H1 (cell line): ENCODE data around the gene GTF2B. TPM values are rescaled to one million over a fixed set of nuclear protein-coding genes. Genes with fewer than 3 reads are reported as not detected.

Experiments
- CTCF ChIA-PET: fragments of 300-600 bp; sonication (Branson Sonifier 250); formaldehyde crosslinking; loops from one replicate; lab custom pipeline; 2021; ENCODE audit not compliant: partially characterized antibody; lab: Charles Lee
- POLR2A ChIA-PET: fragments of 300-600 bp; sonication (Branson Sonifier 250); formaldehyde crosslinking; loops from one replicate; lab custom pipeline; 2021; ENCODE audit warnings: inconsistent platforms; ENCODE audit not compliant: partially characterized antibody; lab: Charles Lee
- DNase-seq, 2 experiments: peaks; one replicate each; pipeline versions ENCODE4 v3.0.0 to v3.0.0-alpha.2; 2010 to 2022; ENCODE audit warnings: low spot score in 2 of 2, low read depth in 1 of 2, mixed read lengths in 1 of 2
- FAIRE-seq: peaks from 2 replicates; lab custom pipeline; 2011; peaks lifted over from hg19 to GRCh38; lab: Jason Lieb, UNC
- H2AFZ ChIP-seq: 2 replicates; pipeline ENCODE4 v1.8.1; 2012; ENCODE audit warnings: low read length, inconsistent platforms
- H2AK5ac ChIP-seq: 2 replicates; pipeline ENCODE4 v1.6.1; 2013; ENCODE audit warnings: low read depth, low read length
- H2BK120ac ChIP-seq: replicated peaks from 2 replicates; pipeline ENCODE3; 2013; ENCODE audit warnings: low read depth, low read length, inconsistent platforms
- H2BK12ac ChIP-seq: 2 replicates; pipeline ENCODE4 v1.6.1; 2013; ENCODE audit warnings: low read depth, low read length
- H2BK15ac ChIP-seq: 2 replicates; pipeline ENCODE4 v1.6.1; 2013; ENCODE audit warnings: low read length
- H2BK20ac ChIP-seq: 2 replicates; pipeline ENCODE4 v1.6.1; 2013; ENCODE audit warnings: low read length
- H2BK5ac ChIP-seq: 2 replicates; pipeline ENCODE4 v1.6.1; 2013; ENCODE audit warnings: low read depth, low read length
- H3K14ac ChIP-seq: 2 replicates; pipeline ENCODE4 v1.6.1; 2013; ENCODE audit warnings: inconsistent platforms; ENCODE audit not compliant: insufficient read length
- H3K18ac ChIP-seq: 2 replicates; pipeline ENCODE4 v1.6.1; 2013; ENCODE audit warnings: low read length; ENCODE audit errors: extremely low read depth
- H3K23ac ChIP-seq: 2 replicates; pipeline ENCODE4 v1.6.1; 2013; ENCODE audit warnings: inconsistent platforms; ENCODE audit not compliant: insufficient read length
- H3K23me2 ChIP-seq: 2 replicates; pipeline ENCODE4 v1.6.1; 2013; ENCODE audit warnings: low read depth, low read length
- H3K27ac ChIP-seq: 2 replicates; pipeline ENCODE4 v1.6.1; 2011; ENCODE audit warnings: low read depth, low read length, inconsistent platforms
- H3K27me3 ChIP-seq, 4 experiments: replicated peaks in 1 of 4; 1 replicate in 1 of 4; 2 replicates in 3 of 4; pipeline versions ENCODE4 v1.6.1 to v1.8.1; 2011 to 2013; ENCODE audit warnings: low read length in 3 of 4, mild to moderate bottlenecking in 3 of 4, inconsistent platforms in 2 of 4, mixed read lengths in 2 of 4, moderate library complexity in 1 of 4; ENCODE audit not compliant: control insufficient read depth in 3 of 4, insufficient read depth in 3 of 4; ENCODE audit errors: extremely low read depth in 1 of 4
- H3K36me3 ChIP-seq, 4 experiments: 2 replicates each; pipeline versions ENCODE4 v1.6.1 to v1.8.1; 2011 to 2013; ENCODE audit warnings: mild to moderate bottlenecking in 4 of 4, low read length in 3 of 4, moderate library complexity in 2 of 4, control low read depth in 1 of 4, inconsistent platforms in 1 of 4; ENCODE audit not compliant: insufficient read depth in 4 of 4, control insufficient read depth in 2 of 4
- H3K4ac ChIP-seq: replicated peaks from 2 replicates; pipeline ENCODE3; 2013; ENCODE audit warnings: low read length, low read depth, mixed read lengths, inconsistent platforms; ENCODE audit not compliant: insufficient read length
- H3K4me1 ChIP-seq, 4 experiments: replicated peaks in 1 of 4; 1 replicate in 1 of 4; 2 replicates in 3 of 4; pipeline versions ENCODE4 v1.6.1 to v1.8.1; 2011 to 2013; ENCODE audit warnings: low read length in 3 of 4, inconsistent platforms in 2 of 4, mixed read lengths in 1 of 4; ENCODE audit not compliant: insufficient read depth in 4 of 4, control insufficient read depth in 3 of 4
- H3K4me2 ChIP-seq, 2 experiments: 2 replicates each; pipeline versions ENCODE4 v1.6.1 to v1.8.1; 2011 to 2013; ENCODE audit warnings: low read depth in 2 of 2, low read length in 2 of 2, control low read depth in 1 of 2, inconsistent platforms in 1 of 2, mild to moderate bottlenecking in 1 of 2; ENCODE audit not compliant: insufficient read depth in 1 of 2
- H3K4me3 ChIP-seq, 4 experiments: fragments of 200-600, 300-600 bp in 1 of 4; sonication (generic), shearing (Covaris generic), sonication (Bioruptor Twin) in 1 of 4; 2 replicates each; pipeline versions ENCODE4 v1.5.1 to v1.8.1; 2011 to 2016; ENCODE audit warnings: low read length in 4 of 4, low read depth in 3 of 4, control low read depth in 2 of 4, inconsistent platforms in 2 of 4, mild to moderate bottlenecking in 2 of 4, mixed read lengths in 1 of 4, moderate library complexity in 1 of 4; ENCODE audit not compliant: insufficient read depth in 2 of 4; ENCODE audit errors: extremely low read depth in 1 of 4
- H3K56ac ChIP-seq: replicated peaks from 2 replicates; pipeline ENCODE3; 2013; ENCODE audit warnings: low read depth, mild to moderate bottlenecking, mixed read lengths, low read length, inconsistent platforms; ENCODE audit not compliant: insufficient read length
- H3K79me1 ChIP-seq: 2 replicates; pipeline ENCODE4 v1.6.1; 2013; ENCODE audit warnings: low read depth, low read length, control low read depth
- H3K79me2 ChIP-seq, 2 experiments: 2 replicates each; pipeline versions ENCODE4 v1.6.1 to v1.8.1; 2012 to 2013; ENCODE audit warnings: low read length in 2 of 2, mild to moderate bottlenecking in 2 of 2, inconsistent platforms in 1 of 2; ENCODE audit not compliant: insufficient read depth in 2 of 2, control insufficient read depth in 1 of 2
- H3K9ac ChIP-seq, 4 experiments: replicated peaks in 1 of 4; 1 replicate in 1 of 4; 2 replicates in 3 of 4; pipeline versions ENCODE4 v1.6.1 to v1.8.1; 2011 to 2013; ENCODE audit warnings: low read depth in 3 of 4, low read length in 3 of 4, control low read depth in 2 of 4, mild to moderate bottlenecking in 2 of 4, moderate library complexity in 2 of 4, inconsistent platforms in 1 of 4; ENCODE audit errors: extremely low read depth in 1 of 4
- H3K9me3 ChIP-seq, 2 experiments: 2 replicates each; pipeline versions ENCODE4 v1.6.1 to v1.8.1; 2012 to 2013; ENCODE audit warnings: mild to moderate bottlenecking in 2 of 2, moderate library complexity in 2 of 2, control low read depth in 1 of 2, inconsistent platforms in 1 of 2, low read depth in 1 of 2, low read length in 1 of 2, mixed read lengths in 1 of 2; ENCODE audit not compliant: insufficient read depth in 2 of 2
- H4K20me1 ChIP-seq, 2 experiments: replicated peaks in 1 of 2; 2 replicates each; pipeline versions ENCODE3 to v1.8.1; 2011 to 2013; ENCODE audit warnings: inconsistent platforms in 2 of 2, low read length in 2 of 2, mild to moderate bottlenecking in 1 of 2; ENCODE audit not compliant: insufficient read depth in 2 of 2, control insufficient read depth in 1 of 2
- H4K5ac ChIP-seq: 2 replicates; pipeline ENCODE4 v1.6.1; 2013; ENCODE audit warnings: low read length, low read depth, mixed read lengths, inconsistent platforms; ENCODE audit not compliant: insufficient read length
- H4K8ac ChIP-seq: 2 replicates; pipeline ENCODE4 v1.8.0; 2013; ENCODE audit warnings: mild to moderate bottlenecking, moderate library complexity, low read length, inconsistent platforms; ENCODE audit not compliant: insufficient read depth; ENCODE audit errors: extremely low read depth
- H4K91ac ChIP-seq: replicated peaks from 2 replicates; pipeline ENCODE3; 2013; ENCODE audit warnings: low read length, mixed read lengths, inconsistent platforms; ENCODE audit not compliant: insufficient read length
- BACH1 ChIP-seq: IDR thresholded peaks from 2 replicates; pipeline ENCODE4 v1.6.1; 2012; ENCODE audit warnings: low read length, improper control_type of control experiment
- SP1 ChIP-seq: IDR thresholded peaks from 2 replicates; pipeline ENCODE4 v1.6.1; 2011; ENCODE audit warnings: low read depth, low read length
- WGBS, 2 experiments: shearing (Covaris generic) in 1 of 2; methylation state at CpG; one replicate each; pipeline versions ENCODE4 v1.1.6 to v1.1.7; 2013 to 2015; ENCODE audit warnings: low lambda C conversion rate in 2 of 2, mixed read lengths in 2 of 2, inconsistent platforms in 1 of 2, low coverage in 1 of 2, missing lambda C conversion rate in 1 of 2; ENCODE audit not compliant: insufficient replicate concordance in 2 of 2, insufficient coverage in 1 of 2, insufficient read length in 1 of 2; ENCODE audit errors: extremely low coverage in 1 of 2, missing lambda C conversion rate in 1 of 2; 5-methylcytosine and 5-hydroxymethylcytosine counted together
- polyA plus RNA-seq, 7 experiments: library from polyadenylated mRNA; depleted of rRNA in 3 of 7; stranded (reverse) in 5 of 7; unstranded in 2 of 7; fragments of >200 nt in 5 of 7; fragments of 200-250 nt in 2 of 7; gene quantifications; 1 replicate in 5 of 7; 2 replicates in 1 of 7; 4 replicates in 1 of 7; pipeline versions ENCODE4 v1.2.1 to v1.2.3, GENCODE V29; 2011 to 2013; ENCODE audit warnings: missing spikeins in 2 of 7, mixed read lengths in 2 of 7
- total RNA-seq: library from RNA; stranded (reverse); fragmentation: NEBNext Ultra II Directional; extraction: Animal tissue kit (Norgen Biotek cat#: 25700); gene quantifications from 2 replicates; pipeline ENCODE4 v1.2.1, GENCODE V29; 2021

The GTF2B gene
- total and polyA plus RNA-seq, 2 of the 8 experiments (the other 6 are each of a cell fraction or from before 2014, with no cell fraction given): 14.9 to 15.6 TPM

- POLR2A ChIA-PET: no interaction called here
Observed at GRCh38 chr1:88920845-88921244, 29.5 kb upstream of the GTF2B start.

More at GRCh38 chr1:88920845-88921244, 29.5 kb upstream of the GTF2B start:
- Histone ChIP-seq H4K91ac (no peak overlapping the region), H2AK5ac (no peak overlapping the region), H3K36me3 (peaks cover 0 to 9% (median 3%) of the 10 kb centered on the region in 4 experiments; a peak in 5 of 8 replicates), H3K27me3 (no peaks in the 10 kb centered on the region), H3K9me3 (no peaks in the 10 kb centered on the region), H2BK20ac (no peak overlapping the region), H2BK12ac (no peak overlapping the region), H3K79me1 (no peaks in the 10 kb centered on the region), H3K18ac (no peak overlapping the region), H3K27ac (no peak overlapping the region), H3K23ac (no peak overlapping the region), H3K4me3 (no peak overlapping the region), H3K4ac (no peak overlapping the region), H3K79me2 (no peaks in the 10 kb centered on the region), H3K56ac (no peak overlapping the region), H3K23me2 (no peaks in the 10 kb centered on the region), H2BK120ac (no peak overlapping the region), H4K5ac (no peak overlapping the region), H4K20me1 (no peaks in the 10 kb centered on the region), H3K4me2 (no peak overlapping the region), H3K4me1 (no peaks in the 10 kb centered on the region), H4K8ac (no peak overlapping the region), H2BK15ac (no peak overlapping the region), H2BK5ac (no peak overlapping the region), H2AFZ (no peak overlapping the region), H3K9ac (no peak overlapping the region), H3K14ac (no peak overlapping the region)
- DNase-seq (no peak), FAIRE-seq (no peak)
- no peak for TF ChIP-seq SP1
- TF ChIP-seq BACH1: no peak
- CTCF ChIA-PET: interaction anchor here (1.7 to 2.7 kb wide), 2 partner anchors 13 to 14 kb away, joined by 4 to 8 read pairs; no protein-coding TSS in a partner anchor
- WGBS, 2 experiments: 88% methylated on average over 1 of the region's 1 CpG; no CpG with 5 or more reads in 1 of the 2 experiments
